ENCODE results near the gene DEF6.

The DEF6 gene, protein sequence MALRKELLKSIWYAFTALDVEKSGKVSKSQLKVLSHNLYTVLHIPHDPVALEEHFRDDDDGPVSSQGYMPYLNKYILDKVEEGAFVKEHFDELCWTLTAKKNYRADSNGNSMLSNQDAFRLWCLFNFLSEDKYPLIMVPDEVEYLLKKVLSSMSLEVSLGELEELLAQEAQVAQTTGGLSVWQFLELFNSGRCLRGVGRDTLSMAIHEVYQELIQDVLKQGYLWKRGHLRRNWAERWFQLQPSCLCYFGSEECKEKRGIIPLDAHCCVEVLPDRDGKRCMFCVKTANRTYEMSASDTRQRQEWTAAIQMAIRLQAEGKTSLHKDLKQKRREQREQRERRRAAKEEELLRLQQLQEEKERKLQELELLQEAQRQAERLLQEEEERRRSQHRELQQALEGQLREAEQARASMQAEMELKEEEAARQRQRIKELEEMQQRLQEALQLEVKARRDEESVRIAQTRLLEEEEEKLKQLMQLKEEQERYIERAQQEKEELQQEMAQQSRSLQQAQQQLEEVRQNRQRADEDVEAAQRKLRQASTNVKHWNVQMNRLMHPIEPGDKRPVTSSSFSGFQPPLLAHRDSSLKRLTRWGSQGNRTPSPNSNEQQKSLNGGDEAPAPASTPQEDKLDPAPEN

DNA sequence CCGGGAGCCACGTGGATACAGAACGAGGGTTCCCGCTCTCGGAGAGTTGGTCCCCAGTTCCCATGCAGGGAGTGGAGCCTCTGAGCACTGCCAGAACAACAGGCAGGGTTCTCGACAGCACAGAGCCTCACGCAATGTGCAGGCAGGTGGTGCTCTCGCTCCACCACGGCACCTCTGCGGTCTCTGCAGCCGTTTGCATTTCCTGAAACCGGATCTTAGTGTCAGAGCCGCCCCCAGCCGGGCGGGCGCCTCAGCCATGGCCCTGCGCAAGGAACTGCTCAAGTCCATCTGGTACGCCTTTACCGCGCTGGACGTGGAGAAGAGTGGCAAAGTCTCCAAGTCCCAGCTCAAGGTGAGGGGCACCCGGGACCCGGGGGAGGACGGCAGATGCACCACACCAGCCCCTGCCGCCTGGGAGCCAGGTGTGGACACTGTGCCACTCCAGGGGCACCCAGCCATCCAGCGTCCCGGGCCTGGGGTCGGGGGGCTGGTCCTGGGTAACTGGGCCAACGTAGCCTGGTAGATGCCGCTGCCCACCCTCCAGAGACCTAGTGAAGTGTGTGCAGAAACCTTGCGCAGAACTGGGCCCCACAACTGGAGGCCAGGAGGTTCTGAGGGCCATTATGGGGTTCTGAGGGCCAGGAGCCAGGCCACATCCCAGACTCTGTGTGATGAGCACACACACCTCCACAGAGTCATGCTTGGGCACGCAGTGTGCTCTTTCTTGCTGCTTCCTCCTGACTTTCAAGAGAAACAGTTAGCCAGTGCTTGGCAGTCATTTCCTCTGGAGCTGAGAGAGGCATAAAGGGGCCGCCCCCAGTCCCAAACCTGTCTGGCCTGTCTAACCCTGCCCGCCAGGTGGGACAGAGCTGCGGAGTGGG, at the start of gene DEF6:
DEF6 (plus strand) TSS at position 218 of the 881 bp plus-strand sequence; CDS start at position 257, 39 bp downstream.
- DNase-seq (ENCODE audit: low spot score) = peak; percentile 70

DNA sequence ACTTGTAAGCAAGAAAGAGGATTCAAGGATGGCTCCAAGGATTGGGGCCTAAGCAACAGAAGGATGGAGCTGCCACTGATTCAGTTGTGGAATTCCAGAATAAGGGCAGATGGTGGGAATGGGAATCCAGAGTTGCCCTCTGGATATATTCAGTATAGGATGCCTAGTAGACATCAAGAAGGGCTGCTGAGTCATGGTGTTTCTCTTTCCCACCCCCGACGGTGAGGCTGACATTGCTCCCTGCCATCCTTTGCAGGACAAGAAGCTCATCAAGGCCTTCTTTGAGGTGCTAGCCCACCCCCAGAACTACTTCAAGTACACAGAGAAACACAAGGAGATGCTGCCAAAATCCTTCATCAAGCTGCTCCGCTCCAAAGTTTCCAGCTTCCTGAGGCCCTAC, 49.3 kb upstream of the DEF6 start:
- no peak for DNase-seq (ENCODE audit: low spot score)

DNA sequence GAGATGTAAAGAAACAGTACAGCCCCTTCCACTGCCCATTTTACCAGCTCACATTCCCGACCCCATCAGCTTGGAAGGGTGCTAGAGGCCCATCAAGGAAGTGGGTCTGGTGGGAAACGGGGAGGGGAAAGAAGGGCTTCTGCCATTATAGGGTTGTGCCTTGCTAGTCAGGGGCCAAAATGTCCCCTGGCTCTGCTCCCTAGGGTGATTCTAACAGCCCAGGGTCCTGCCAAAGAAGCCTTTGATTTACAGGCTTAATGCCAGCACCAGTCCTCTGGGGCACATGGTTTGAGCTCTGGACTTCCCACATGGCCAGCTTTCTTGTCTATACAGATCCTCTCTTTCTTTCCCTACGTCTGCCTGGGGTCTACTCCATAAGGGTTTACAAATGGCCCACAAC, 48.7 kb upstream of the DEF6 start:
- DNase-seq (ENCODE audit: low spot score) = no peak

DNA sequence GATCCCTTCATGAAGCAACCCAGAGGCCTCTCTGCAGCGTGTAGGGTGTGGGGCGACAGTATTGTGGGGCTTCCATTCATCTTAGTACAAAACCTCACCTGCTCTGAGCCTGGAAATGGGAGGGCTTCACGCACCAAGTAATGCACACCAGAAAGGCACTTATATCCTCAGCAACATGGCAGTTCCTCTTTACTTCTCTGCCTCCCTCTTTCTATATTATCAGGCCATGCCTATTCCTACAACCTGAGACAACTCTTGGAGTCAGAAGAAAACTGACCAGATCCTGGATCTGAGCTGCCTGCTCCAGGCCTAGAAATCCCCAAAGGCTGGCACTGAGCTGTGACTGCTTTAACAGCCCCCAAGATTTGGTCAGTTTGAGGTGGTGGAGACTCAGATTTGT, 45.7 kb upstream of the DEF6 start:
- no peak for DNase-seq (ENCODE audit: low spot score)

DNA sequence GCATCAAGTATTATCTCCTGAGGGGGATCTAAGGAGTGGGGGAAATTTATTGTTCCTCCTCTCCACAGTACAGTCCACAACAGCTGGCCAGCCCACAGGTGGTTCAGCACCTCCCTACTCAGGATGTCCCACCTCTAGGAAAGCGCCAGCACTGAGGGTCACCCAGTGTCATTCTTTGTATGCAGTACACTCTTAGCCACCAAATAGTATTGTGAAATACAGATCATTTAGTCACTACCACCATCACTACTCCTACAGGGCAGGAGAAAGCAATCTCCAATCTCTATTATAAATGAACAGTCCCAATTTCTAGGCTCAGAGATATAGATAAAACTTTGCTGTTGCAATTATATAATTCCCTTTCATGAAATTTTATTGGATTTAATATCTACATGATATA, 44.4 kb upstream of the DEF6 start:
- no peak for DNase-seq (ENCODE audit: low spot score)

DNA sequence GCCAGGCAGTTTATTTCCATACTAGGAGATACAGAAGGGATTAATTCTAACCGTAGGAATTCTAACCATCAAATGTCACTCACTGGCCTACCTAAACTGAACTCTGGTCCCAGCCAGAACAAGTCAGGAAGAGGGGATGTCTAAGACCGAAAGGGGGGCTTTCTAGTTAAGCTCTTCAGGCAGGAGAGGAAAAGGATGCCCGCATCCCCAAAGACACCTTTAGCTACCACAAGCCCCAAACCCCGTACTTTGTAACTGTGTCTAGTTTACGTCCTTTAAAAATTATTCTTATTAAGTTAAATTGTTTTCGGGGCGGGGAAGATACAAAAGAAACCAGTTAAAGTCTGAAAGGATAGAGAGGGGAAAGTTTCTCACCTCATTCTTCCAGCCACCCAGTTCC, 39.3 kb upstream of the DEF6 start:
- DNase-seq (ENCODE audit: low spot score) = no peak

DNA sequence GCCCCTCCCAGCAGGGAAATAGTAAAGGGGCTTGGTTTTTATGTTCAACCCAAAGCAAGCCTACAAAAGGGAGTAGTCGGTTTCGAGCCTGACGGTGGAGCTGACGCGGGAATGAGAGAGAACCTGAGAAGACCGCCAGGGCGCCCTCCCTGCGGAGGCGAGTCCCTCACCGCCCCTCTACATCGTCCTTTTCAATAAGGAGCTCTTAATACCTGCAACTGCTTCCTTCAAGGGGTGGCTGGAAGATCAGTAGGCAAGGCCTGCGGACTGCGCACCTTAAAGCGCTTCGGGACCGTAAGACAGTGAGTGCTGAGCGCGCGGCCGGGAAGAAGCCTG, 38.8 kb upstream of the DEF6 start:
- DNase-seq (ENCODE audit: low spot score) = no peak

DNA sequence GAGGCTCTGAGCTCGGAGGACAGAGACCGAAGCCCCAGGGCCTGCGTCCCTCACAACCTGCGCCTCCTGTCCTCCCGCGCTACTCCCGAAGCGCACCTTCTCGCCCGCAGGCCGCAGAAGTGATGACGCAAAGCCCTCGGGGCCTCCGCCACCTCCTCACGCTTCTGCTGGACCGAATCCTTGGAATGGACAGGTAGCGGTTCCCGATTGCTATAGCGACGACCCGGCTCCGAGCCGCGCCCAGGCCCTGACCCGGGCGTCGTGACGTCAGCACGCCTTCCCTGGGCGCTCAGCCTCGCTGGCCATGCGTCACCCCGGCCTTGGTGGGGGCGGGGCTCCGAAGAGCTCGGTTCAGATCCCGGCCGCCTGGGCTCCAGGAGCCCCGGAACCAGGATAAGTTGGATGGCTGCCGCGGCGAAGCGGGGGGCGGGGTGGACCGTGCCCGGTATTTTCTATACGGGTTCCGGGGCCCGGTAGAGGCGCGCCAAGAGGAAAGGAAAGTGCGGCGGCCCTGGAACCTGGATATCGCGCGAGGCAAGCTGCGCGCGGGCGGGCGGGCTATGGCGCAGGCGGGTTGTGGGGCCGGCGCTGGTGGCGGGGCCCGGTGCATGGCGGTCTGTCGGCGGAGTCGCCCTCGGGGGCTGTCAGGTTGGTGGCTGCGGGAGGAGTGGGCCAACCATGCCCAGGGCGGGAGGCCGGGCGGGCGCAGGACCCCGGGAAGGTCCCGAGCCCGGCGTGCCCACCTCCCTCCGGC, 38.2 kb upstream of the DEF6 start, which contains the start of gene ZNF76:
ZNF76 (plus strand) TSS at position 542 of the 754 bp plus-strand sequence. CDS start 21,417 bp downstream, outside the sequence.
- DNase-seq (ENCODE audit: low spot score) = peak; percentile 97

DNA sequence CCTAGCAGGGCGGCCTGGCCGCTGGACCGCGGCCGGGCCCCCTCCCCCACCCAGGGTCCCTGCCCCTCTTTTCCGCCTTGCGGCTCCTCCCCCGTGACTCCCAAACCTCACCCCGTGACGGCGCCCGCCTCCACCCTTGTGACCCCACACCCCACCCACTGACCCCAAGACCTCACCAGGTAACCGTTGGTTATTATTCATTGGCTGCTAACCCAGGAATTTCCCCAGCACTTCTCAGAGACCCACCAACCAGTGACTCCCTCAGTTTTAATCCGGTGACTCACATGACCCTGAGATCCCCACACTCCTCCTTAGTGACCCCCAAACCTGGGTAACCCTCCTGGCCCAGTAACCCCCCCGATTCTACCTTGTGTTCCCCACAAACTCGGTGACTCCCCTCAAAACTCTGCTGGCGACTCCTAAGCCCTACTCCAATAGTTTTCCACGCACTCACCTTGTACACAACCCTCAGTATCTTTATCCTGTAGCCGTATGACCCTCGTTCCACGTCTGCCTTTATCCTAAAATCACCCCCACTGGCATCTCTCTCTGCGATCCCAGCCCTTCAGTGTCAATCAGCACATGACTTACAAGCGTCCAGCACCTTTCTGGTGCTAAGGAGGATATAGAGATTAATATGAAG, 37.5 kb upstream of the DEF6 start:
- peak; percentile 84 for DNase-seq (ENCODE audit: low spot score)

DNA sequence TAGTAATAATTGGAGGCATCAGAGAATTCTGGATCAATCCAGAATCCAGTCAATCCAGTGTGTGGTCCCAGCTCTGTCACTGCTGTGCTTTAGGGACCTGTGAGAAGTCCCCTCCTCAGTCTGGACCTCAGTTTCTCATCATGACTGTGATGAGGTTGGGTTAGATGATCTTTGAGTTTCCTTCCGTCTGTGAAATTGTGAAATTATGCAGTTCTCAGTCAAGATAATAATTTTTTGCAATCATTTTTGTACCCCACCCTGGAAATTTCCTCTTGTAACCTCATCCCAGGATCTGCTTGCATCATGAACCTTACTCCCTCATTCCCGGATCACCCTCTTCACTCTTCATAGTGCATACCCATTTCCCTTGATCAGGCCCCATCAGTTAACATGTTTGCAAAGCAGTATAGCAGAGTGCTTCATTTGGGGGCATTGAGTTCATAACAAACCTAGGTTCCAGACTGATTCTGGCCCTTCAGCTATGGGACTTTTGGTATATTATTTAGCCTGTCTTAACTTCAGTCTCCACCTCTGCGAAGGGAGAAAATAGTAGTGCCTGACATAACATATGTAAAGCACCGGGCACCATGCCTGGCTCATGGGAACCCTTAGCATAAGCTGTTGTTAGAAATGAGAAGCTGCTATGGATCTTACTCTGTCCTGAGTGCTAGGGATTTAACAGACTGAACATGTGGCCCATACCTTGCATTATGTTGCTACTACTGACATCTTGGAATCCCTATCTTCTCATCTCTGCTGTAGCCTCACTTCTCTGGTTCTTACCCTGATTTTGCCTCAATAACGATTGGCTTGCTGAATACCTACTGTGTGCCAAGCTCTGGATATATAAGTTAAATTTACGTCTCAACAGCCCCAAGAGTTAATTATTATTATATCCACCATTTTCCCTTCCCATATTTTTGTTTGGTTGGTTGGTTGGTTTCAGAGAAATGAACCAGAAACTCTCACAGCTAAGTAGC, 36.7 kb upstream of the DEF6 start:
- DNase-seq (ENCODE audit: low spot score) = peak; percentile 36

DNA sequence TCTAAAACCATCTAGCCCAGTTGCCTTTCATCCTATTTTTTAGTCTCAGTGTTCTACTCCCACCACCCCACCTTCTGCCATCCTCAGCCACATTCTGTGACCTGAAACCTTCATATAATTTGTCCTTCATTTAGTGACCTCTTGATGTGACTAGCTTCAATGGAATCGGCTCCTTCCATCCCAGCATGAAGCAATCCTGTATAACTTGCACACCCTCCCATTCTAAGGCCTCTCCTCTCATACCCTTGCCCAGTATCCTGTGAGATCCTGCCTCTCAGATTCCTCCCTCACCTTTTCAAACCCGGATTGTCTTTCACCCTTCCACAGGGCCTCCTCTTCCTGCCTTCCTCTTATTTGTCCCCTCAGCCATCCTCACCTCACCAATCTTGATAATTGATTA, 35.0 kb upstream of the DEF6 start:
- DNase-seq (ENCODE audit: low spot score) = no peak

DNA sequence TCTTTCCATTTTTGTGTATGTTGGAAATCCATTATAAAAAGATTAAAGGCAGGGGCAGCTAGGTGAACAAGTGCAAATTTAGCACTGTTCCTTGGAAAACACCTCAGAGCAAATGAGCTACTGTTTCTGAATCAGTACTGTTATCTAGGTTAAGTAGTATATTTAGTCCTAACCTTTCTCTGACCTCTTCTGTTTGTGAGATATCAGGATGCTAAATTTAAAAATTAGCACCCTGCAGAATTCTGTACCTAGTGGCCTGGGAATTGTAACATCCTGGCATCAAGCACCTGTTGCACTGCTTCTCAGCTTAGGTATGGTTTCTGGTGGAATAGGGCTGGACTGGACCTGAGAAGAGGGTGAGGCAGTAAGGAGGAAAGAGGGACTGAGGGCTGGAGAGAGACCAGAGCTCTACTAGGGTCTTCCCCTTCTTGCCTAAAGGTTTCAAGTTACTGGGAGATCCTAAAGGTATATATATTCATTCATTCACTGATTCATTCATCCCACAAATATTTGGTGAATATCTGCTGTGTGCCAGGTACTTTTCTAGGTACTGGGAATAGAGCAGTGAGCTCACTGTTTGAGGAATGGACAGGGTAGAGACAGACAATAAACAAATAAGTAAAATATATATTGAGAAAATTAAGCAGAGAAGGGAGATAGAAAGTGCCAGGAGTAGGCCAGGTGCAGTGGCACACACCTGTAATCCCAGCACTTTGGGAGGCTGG, 32.9 kb upstream of the DEF6 start:
- DNase-seq (ENCODE audit: low spot score) = no peak

DNA sequence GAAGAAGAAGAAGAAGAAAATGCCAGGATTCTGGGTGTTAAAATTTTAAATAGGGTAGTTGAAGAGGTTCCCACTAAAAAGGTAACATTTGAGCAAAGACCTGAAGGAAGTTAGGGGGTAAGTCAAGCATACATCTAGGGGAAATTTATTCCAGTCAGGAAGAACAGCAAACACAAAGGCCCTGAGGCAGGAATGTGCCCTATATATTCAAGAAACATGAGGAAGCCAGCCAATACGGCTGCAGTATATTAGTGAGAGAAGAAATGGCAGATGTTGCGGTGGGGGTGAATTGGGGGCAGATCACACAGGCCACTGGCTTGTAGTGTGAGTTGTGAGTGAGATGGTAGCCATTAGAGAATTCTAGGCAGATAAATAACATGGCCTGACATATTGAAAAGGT, 32.1 kb upstream of the DEF6 start:
- DNase-seq (ENCODE audit: low spot score) = no peak

DNA sequence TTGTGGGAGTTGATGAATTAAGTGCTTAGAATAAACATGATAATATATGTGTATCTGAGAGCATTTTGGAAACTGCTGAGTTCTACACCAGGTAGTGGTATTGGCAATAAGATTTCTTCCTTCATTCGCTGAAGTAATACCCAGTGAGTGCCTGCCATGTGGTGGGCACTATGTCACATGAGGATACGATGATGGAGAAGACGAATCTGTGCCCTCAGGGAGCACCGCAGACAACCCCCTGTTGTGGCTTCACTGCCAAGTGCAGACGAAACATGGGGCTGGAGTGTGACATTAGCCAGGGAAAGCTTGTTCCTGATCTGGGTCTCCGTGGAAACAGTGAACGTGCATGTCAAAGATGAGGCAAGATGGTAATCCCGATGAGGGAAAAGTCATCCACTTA, 30.2 kb upstream of the DEF6 start:
- DNase-seq (ENCODE audit: low spot score) = no peak

DNA sequence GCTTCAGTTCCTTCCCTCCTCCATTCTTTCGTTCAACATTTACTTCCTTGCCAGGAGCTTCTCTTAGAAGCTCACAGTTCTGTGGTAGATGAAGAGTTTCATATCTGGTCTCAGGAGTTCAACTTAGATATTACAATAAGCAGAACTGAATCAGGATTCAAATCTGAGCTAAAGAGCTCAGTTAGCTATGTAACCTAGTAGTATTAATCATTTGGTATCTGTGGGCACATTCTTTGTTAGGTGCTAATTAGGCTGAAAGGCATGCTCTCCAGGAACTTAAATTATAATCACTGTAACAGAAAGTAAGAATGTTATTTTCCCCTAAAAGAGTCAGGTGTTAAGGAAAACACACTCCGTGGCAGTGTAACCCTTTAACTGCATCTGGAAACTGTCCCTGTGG, 29.7 kb upstream of the DEF6 start:
- no peak for DNase-seq (ENCODE audit: low spot score)

DNA sequence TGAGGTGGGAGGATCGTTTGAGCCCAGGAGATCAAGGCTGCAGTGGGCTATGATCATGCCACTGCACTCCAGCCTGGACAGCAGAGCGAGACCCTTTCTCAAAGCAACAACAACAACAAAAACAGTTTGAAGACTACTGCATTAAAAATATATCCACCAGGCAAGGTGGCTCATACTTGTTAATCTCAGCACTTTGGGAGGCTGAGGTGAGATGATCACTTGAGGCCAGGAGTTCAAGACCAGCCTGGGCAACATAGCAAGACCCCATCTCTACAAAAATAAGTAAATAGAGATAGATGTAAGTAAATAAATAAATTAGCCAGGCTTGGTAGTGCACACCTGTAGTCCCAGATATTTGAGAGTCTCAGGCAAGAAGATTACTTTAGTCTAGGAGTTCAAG, 25.6 kb upstream of the DEF6 start:
- no peak for DNase-seq (ENCODE audit: low spot score)

DNA sequence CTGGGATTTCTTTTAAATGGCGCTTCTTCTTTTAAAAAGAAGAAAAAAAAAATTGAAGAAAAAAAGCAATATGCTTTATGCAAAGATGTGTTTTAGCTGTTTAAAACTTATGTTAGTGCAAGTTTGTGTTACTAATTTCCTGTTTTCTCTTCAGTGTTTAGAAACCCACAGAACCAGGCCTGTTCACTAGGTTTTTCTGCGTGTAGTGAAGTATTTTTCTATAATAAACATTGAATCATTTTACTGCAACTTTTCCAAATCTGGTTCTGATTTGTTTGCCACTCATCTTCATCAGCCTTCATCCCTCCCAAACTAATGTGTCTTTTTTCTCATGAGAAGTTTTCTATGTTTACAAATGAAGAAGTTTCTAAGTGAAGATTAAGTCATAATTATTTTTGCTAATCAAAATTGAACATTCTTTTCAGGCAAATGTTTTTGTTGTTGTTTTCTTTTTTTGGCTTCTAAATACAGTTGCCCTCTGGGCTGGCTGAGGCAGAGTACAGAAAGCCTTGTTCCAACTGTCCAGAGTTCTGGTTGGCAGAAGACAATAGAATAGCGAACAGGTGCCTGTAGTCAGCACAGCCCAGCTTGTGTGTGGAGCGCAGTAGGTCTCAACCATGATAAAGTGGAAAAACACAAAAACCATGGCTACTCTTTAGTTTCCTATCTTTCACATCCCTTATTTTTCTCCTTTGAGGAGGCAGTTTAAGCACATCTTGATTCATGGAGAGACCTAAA, 23.6 kb upstream of the DEF6 start:
- no peak for DNase-seq (ENCODE audit: low spot score)

DNA sequence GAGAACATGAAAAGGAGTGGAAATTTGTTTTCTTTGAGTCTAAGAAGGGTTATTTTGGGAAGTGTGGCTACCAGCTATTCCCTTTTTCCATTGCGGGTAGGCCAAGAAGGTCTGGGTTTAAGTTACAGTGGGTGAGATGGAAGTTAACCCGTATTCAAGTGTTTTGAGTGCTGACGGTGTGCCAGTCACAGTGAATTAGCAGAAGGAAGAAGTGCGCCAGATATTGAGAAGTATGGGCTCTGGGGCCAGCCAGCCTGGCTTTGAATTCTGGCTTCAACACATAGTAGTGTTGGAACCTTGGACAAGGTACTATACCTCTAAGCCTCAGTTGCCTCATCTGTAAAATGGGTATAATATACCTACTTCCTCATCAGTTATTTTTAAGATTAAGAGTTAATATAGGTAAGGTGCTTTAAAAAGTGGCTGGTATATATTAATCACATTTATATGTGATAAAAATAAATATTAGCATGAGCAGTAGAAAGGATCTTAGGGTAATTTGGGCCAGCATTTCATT, 21.8 kb upstream of the DEF6 start:
- no peak for DNase-seq (ENCODE audit: low spot score)

DNA sequence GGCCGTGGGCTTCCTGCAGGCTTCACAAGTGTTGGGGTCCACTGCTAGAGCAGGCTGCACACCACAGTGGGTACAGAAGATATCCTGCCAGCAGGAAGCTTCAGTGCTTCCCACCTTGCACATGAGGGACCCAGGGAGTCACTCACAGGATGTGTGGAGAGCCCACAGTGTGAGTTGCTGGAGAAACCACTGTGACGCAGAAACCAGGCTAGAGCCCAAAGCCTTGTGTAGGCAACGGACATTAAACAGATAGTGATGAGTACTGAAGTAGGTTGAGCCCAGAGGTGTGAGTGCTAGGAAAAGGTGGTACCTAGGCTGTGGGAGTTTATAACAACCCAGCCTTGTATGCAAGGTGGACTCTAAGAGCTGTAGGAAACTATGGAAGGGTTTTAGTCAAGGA, 18.9 kb upstream of the DEF6 start:
- no peak for DNase-seq (ENCODE audit: low spot score)
